Upper lobe of right lung (tissue), 1 donor: ENCODE measurements around the gene DLG2. TPM values are rescaled to one million over a fixed set of nuclear protein-coding genes. Genes with fewer than 3 reads are reported as not detected.

Source experiments
- ATAC-seq: fragments of 200-7000 bp; cut with Tn5 transposase; one replicate; pipeline ENCODE4 v1.9.1; 2020; ENCODE audit warnings: mild to moderate bottlenecking, moderate library complexity
- DNase-seq: peaks from one replicate; pipeline ENCODE4 v3.0.0-alpha.2; 2020
- H3K27ac ChIP-seq: fragments of 200-600 bp; one replicate; pipeline ENCODE4 v1.8.0; 2022
- H3K27me3 ChIP-seq: fragments of 200-600 bp; one replicate; pipeline ENCODE4 v1.8.0; 2022; ENCODE audit warnings: mild to moderate bottlenecking
- H3K36me3 ChIP-seq: fragments of 200-600 bp; one replicate; pipeline ENCODE4 v1.8.0; 2022
- H3K4me1 ChIP-seq: fragments of 200-600 bp; one replicate; pipeline ENCODE4 v1.8.0; 2022
- H3K4me3 ChIP-seq: fragments of 200-600 bp; one replicate; pipeline ENCODE4 v1.8.0; 2022; ENCODE audit warnings: mild to moderate bottlenecking
- H3K9me3 ChIP-seq: fragments of 200-600 bp; one replicate; pipeline ENCODE4 v1.8.0; 2022
- intact Hi-C: fragments of 100-400 bp; cut with DNase I; formaldehyde crosslinking; loops from one replicate; pipeline ENCODE4 v1.11.0; 2022
- total RNA-seq: library from RNA; stranded (reverse); fragmentation: NEBNext Ultra II Directional; extraction: Animal tissue kit (Norgen Biotek cat#: 25700); gene quantifications from one replicate; pipeline ENCODE4 v1.2.1, GENCODE V29; 2021
- TF ChIP-seq, protein P1 (sequence below): fragments of 200-600 bp; IDR thresholded peaks from one replicate; pipeline ENCODE4 v1.8.0; 2022; ENCODE audit warnings: antibody characterized with exemption
- donor health status: DM: no; HTN: yes; CAD: no; lungs with severe emphysema.

Gene DLG2
- total RNA-seq, 1 donor from 2014 or later = 9.7 TPM

DNA sequence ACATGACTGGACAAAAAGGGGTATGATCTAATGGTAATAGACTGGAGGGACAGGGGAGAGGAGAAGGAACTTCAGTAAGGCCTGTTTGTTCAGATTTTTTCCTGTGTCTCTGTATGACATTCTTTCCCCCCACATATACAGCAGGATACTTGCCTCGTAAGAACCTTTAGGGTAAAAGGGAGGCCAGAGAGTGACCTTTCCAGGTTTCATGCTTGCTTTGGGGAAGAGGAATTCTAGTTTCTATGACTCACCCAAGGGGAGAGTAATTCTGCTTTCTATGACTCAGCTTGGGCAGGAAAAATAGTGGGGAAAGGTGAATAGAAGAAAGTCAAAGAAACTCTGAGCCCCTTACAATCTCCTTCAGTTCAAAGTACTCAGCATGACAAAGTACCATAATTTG is 457.0 kb downstream of the DLG2 start:
- no peaks in the 10 kb centered on the region for H3K36me3 ChIP-seq
- no peak overlapping the region for H3K27ac ChIP-seq
- DNase-seq (no peak), ATAC-seq (no peak)
- no peaks in the 10 kb centered on the region for H3K27me3 ChIP-seq
- intact Hi-C loops = no loop called here
- TF ChIP-seq, protein P1, sequence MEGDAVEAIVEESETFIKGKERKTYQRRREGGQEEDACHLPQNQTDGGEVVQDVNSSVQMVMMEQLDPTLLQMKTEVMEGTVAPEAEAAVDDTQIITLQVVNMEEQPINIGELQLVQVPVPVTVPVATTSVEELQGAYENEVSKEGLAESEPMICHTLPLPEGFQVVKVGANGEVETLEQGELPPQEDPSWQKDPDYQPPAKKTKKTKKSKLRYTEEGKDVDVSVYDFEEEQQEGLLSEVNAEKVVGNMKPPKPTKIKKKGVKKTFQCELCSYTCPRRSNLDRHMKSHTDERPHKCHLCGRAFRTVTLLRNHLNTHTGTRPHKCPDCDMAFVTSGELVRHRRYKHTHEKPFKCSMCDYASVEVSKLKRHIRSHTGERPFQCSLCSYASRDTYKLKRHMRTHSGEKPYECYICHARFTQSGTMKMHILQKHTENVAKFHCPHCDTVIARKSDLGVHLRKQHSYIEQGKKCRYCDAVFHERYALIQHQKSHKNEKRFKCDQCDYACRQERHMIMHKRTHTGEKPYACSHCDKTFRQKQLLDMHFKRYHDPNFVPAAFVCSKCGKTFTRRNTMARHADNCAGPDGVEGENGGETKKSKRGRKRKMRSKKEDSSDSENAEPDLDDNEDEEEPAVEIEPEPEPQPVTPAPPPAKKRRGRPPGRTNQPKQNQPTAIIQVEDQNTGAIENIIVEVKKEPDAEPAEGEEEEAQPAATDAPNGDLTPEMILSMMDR = no peak
- H3K4me1 ChIP-seq = no peaks in the 10 kb centered on the region
- no peak overlapping the region for H3K4me3 ChIP-seq
- H3K9me3 ChIP-seq = no peaks in the 10 kb centered on the region

DNA sequence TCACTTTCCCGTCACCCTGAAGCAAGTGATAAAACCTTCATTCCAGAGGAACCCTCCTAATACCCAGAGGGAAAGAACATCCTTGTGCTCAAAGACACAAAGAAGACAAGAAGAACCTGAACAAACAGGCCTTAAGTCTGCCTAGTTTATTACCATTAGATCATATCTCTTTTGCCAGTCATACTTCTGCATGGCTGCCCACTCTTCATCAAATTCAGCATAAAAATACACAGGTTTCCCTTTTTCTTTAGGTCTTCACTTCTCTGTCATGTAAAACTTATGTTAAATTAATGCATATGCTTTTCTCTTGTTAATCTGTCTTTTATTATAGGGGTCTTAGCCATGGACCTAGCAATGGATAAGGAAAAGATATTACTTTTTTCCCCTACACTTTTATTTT is 459.7 kb downstream of the DLG2 start:
- no peaks in the 10 kb centered on the region for H3K4me1 ChIP-seq
- no peak for ATAC-seq
- intact Hi-C loops = no loop called here
- no peak overlapping the region for H3K27ac ChIP-seq
- TF ChIP-seq, protein P1 = no peak
- no peaks in the 10 kb centered on the region for H3K9me3 ChIP-seq
- no peaks in the 10 kb centered on the region for H3K36me3 ChIP-seq
- no peak overlapping the region for H3K4me3 ChIP-seq
- no peaks in the 10 kb centered on the region for H3K27me3 ChIP-seq
- DNase-seq = no peak

DNA sequence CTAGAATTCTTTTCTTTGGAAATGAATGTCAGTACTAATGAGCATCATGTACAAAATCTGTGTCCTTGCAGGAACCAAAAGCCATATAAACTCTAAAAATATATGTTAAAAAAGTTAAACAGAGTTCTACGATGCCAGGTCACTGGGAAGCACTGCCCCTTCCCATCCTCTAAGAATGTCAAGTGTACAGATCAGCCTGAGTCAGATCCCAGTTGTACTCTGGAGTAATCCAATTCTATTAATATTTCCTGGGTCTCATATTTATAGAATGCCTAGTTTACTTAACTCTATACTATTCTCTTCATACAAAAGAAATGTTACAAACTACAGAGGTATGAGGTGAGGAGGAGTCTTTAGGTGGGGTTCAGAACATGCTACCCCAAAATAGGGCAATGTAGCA is 460.1 kb downstream of the DLG2 start:
- Histone ChIP-seq H3K9me3 (no peaks in the 10 kb centered on the region), H3K4me1 (no peaks in the 10 kb centered on the region), H3K36me3 (no peaks in the 10 kb centered on the region), H3K27ac (no peak overlapping the region), H3K27me3 (no peaks in the 10 kb centered on the region), H3K4me3 (no peak overlapping the region)
- DNase-seq = no peak
- intact Hi-C loops = no loop called here
- ATAC-seq = no peak
- TF ChIP-seq, protein P1 = no peak

DNA sequence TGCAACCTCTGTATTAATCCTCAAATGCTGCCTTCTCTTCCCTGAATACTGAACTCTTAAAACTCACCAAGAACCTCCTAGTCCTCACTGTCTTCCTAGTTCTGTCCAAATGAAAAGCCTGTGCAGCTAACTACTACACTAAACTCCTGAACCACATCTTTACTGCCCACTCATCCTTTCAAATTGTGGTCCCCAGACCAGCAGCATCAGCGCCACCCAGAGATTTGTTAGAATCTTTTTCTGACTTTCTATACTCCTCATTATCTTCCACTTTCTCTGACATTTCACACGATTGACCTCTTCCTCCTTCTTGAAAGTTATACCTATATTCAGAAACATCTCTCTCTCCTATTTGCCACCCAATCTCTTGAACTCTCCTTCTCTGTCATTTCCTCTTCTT is 461.3 kb downstream of the DLG2 start:
- Histone ChIP-seq H3K4me1 (no peaks in the 10 kb centered on the region), H3K27ac (no peak overlapping the region), H3K27me3 (no peaks in the 10 kb centered on the region), H3K9me3 (no peaks in the 10 kb centered on the region), H3K36me3 (no peaks in the 10 kb centered on the region), H3K4me3 (no peak overlapping the region)
- DNase-seq = no peak
- intact Hi-C loops = no loop called here
- no peak for ATAC-seq
- TF ChIP-seq, protein P1 = no peak

DNA sequence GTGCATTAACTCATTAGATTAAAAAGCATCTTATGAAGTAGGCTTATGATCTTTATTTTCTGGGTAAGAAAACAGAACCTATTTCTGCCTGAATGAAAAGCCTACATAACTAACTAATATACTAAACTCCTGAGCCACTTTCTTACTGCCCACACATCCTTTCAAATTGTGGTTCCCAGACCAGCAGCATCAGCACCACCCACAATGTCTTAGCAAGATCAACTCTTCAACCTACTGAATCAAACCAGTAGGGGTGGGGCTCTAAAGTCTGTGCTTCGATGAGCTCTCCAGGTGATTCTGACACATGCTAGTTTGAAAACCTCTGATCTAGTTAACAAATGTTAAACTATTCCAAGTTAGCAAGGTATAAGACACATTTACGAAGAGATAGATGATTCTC is 462.4 kb downstream of the DLG2 start:
- no peak for ATAC-seq
- Histone ChIP-seq H3K27ac (no peak overlapping the region), H3K9me3 (no peaks in the 10 kb centered on the region), H3K4me1 (no peaks in the 10 kb centered on the region), H3K27me3 (no peaks in the 10 kb centered on the region), H3K4me3 (no peak overlapping the region), H3K36me3 (no peaks in the 10 kb centered on the region)
- no peak for DNase-seq
- intact Hi-C loops = no loop called here
- TF ChIP-seq, protein P1 = no peak

DNA sequence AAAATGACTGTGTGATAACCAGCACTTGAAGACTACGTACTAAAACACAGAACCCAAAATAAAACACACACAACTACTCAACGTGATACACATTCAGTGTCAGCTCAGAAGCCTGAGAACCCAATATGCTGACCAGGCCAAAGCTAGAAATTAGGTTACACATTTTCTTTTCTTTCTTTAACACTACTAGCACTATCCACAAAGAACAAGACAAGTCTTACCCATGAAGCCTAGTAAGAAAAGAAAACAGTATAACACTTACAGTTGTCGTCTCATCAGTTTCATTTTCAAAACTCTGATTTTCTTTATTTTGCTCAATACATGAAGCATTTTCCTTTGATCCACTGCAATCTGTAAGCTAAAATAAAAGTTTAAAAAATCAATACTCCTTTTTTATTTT is 472.9 kb downstream of the DLG2 start:
- TF ChIP-seq, protein P1 = no peak
- Histone ChIP-seq H3K36me3 (no peaks in the 10 kb centered on the region), H3K4me3 (no peak overlapping the region), H3K27me3 (no peaks in the 10 kb centered on the region), H3K27ac (no peak overlapping the region), H3K4me1 (no peaks in the 10 kb centered on the region), H3K9me3 (peaks cover 3% of the 10 kb centered on the region)
- no peak for DNase-seq
- intact Hi-C loops = no loop called here
- ATAC-seq = no peak
